Erythroblast (primary cell): ENCODE measurements around the gene UPF1.

Source experiments
- GATA1 ChIP-seq: IDR thresholded peaks from 2 replicates; pipeline ENCODE4 v1.6.1; 2011; ENCODE audit warnings: low read depth, mild to moderate bottlenecking, control low read depth, low read length, moderate library complexity
- POLR2A ChIP-seq: IDR thresholded peaks from 2 replicates; pipeline ENCODE4 v1.6.1; 2011; ENCODE audit warnings: mild to moderate bottlenecking, low read length

DNA sequence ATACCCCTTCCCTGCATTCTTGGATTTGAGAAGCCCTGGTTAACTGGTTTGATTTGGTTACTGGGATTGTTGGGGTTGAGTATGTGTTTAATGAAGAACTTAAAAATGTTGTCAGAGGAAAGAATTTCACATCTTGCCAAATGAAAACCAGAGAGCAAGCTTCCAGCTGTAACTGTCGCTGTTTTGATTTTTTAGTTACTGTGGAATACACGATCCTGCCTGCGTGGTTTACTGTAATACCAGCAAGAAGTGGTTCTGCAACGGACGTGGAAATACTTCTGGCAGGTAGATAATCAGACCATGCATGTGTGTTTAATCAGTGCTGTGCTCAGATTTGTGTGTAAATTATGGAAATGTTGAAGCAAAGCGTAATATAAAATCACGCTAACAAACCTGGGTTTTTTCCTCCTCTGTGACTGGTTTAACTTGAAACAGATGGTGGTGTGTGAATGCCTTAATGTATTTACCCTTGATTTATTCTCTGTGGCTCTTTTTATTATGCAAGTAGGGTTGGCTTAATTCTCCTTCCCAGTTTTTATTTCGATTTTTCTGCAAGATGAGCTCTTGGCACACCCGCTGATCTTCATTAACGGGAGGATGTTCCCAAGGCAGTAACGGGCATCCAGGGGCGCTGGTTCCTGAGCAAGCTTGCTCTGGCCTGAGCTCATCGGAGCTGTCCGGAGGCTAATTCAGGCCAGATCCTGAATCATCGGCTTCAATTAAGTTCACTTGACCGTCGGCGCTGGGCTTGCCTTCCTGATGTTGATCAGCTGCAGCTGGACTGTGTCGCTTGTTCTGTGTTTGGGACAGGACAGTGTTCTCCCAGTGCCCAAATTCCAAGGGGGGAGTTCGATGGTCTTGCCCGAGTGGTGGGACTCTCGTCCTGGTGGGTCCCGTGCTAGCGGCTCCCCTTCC, 16.0 kb downstream of the UPF1 start:
- TF ChIP-seq POLR2A (no peak), GATA1 (no peak)
